Esophagus mucosa (tissue), 1 donor: ENCODE measurements around the gene ASB6. TPM values are rescaled to one million over a fixed set of nuclear protein-coding genes. Genes with fewer than 3 reads are reported as not detected.

Experiments
- total RNA-seq: library from RNA; stranded (reverse); gene quantifications from one replicate; pipeline ENCODE4 v1.2.4, GENCODE V29; 2023
- donor health status: DM: yes; HTN: yes; CAD: no.

Gene ASB6
- total RNA-seq, 1 donor from 2014 or later, result 11.4 TPM

Other genes with a start within 250 kb of the ASB6 start
- not detected for gene C9orf50, start 21.1 kb downstream of the ASB6 start, total RNA-seq
- 18.8 TPM for gene NTMT1, start 16.0 kb downstream of the ASB6 start, total RNA-seq
- gene PRRX2, start 23.5 kb upstream of the ASB6 start, total RNA-seq, result 1.5 TPM
- 9.1 TPM for gene PTGES, start 110.9 kb upstream of the ASB6 start, total RNA-seq
- gene TOR1B, start 161.0 kb upstream of the ASB6 start, total RNA-seq, result 11.7 TPM
- gene TOR1A, start 182.0 kb upstream of the ASB6 start, total RNA-seq, result 15.5 TPM
- gene C9orf78, start 193.1 kb upstream of the ASB6 start, total RNA-seq, result 25.1 TPM
- gene USP20, start 193.3 kb upstream of the ASB6 start, total RNA-seq, result 12.8 TPM